Right forelimb (tissue), 1 donor: ENCODE results near the gene ARHGEF39.
"Not testable (repeated sequence)": the region's sequence is repeated elsewhere in the genome, so short reads cannot be mapped to it uniquely, and the experiment has no call there.

ENCODE experiments used
- DNase-seq: peaks from one replicate; pipeline ENCODE4 v3.0.0-alpha.2; 2018

ARHGEF39 gene

GRCh38 chr9:35649431-35650340 is 15.3 kb downstream of the ARHGEF39 start:
- no peak for DNase-seq

DNA sequence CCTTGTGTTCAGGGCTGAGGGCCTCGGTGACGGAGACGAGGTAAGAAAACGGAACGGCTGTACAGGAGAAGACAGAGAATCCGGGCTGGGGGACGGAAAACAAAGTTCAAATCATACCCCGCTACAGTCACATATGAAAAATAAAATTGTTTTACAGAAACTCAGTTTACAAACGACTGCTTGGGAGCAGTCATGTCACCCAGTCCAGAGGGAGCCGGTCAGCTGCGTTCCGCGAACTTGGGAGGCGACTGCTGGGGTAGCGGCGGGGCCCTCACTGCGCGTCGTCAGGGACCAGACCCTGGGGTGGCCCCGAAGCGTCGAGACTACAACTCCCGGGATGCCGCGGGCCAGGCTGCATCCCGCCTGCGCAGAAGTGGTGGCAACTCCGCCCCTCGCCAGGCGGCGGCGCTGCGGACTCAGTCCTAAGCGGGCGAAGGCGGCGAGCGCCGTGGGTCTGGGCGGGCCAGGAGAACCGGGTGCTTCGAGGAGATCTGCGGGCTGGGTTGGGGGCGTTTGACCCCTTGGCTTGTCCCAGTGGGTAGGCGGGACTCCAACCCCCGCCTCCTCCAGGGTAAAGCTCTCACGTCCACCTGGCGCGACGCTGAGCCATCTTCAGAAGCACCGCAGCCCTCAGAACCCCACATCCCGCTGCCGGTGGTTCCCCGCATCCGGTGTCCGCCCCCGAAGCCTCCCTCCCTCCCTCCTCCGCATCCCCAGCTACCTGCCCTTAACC is 18.3 kb downstream of the ARHGEF39 start:
- DNase-seq = peak; percentile 96

- DNase-seq = no peak
Measured at GRCh38 chr9:35646153-35646532, 18.9 kb downstream of the ARHGEF39 start.

DNA sequence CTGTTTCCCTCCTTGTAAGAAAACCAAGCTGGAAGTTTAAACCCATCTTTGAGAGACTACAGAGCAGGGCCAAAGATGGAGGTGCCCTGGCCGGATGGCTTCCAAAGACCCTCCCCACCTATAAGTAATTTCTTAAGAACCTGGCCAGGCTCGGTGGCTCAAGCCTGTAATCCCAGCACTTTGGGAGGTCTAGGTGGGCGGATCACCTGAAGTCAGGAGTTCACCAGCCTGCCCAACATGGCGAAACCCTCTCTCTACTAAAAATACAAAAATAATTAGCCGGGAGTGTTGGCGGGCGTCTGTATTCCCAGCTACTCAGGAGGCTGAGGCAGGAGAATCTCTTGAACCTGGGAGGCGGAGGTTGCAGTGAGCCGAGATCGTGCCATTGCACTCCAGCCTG is 19.3 kb downstream of the ARHGEF39 start:
- DNase-seq = peak; percentile 36

DNA sequence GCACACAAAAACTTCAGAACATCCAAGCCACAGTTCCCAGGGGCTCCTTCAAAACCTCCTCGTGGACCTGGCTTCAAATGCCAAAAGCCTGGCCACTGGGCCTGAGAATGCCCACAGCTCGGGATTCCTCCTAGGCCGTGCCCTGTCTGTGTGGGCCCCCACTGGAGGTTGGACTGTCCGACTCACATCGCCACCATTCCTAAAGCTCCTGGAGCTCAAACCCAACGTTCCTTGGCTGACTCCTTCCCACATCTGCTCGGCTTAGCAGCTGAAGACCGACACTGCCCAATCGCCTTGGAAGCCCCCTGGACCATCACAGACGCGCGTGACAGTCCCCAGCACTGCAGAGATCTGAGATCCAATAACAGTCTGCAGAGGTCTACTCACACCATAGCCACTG is 21.9 kb downstream of the ARHGEF39 start:
- DNase-seq = no peak

DNA sequence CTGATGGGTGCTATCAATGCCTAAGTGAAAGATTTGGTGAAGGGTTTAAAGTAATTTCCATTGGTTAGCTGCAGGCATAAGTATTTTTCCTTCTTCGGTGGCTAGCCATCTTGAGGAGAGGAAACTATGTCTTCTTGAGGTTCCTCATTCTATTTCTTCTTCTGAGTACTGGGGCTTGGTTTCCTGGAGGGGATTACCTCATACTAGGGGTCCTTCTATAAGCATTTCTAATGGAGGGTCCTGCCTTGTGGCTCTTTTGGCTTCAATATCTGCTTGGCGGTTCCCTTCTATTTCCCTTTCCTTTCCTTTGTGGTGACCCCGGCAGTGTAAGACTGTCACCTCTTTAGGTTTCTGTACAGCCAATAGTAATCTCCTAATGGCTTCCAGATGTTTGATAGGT is 23.5 kb downstream of the ARHGEF39 start:
- not testable (repeated sequence) for DNase-seq

DNA sequence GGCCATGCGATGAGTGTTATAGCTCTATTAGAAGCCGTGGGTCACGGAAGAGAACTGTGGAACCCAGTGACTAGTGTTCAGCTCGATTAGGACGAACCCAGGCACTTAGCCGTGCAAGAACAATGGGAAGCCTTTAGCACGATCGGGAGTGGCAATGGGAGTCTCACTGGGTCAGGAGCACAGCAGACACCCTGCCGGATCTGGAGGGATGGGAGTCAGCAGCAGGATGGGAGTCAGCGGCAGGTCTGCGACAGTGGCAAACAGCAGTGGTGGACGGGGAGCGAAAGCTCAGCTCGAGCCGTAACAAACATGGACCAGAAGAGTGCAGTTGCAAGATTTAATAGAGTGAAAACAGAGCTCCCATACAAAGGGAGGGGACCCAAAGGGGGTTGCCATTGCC is 24.6 kb downstream of the ARHGEF39 start:
- not testable (repeated sequence) for DNase-seq

- no peak for DNase-seq
Measured at GRCh38 chr9:35639631-35640030, 25.4 kb downstream of the ARHGEF39 start.

GRCh38 chr9:35639225-35639624 is 25.8 kb downstream of the ARHGEF39 start:
- not testable (repeated sequence) for DNase-seq

DNA sequence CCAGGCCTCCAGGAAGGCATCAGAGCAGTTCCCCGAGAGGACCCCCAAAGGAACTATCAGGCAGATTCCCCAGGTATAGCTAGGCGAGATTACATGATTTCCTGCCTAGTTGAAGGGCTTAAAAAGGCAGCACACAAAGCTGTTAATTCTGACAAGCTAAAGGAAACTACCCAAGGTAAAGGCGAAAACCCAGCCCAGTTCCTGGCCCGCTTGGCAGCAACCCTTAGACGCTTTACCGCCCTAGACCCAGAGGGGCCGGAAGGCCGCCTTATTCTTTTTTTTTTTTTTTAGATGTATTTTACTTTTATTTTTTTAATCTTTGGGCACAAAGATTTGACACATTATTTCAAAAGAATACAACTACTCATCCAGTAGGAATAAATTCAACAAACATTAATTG is 26.2 kb downstream of the ARHGEF39 start:
- not testable (repeated sequence) for DNase-seq

- DNase-seq = not testable (repeated sequence)
Measured at GRCh38 chr9:35637427-35637955, 27.5 kb downstream of the ARHGEF39 start.

DNA sequence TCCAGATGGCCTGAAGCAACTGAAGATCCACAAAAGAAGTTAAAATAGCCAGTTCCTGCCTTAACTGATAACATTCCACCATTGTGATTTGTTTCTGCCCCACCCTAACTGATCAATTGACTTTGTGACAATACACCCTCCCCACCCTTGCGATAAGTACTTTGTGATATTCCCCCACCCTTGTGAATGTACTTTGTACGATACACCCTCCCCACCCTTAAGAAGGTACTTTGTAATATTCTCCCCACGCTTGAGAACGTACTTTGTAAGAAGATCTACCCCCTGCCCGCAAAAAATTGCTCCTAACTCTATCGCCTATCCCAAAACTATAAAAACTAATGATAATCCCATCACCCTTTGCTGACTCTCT is 28.1 kb downstream of the ARHGEF39 start:
- not testable (repeated sequence) for DNase-seq

- no peak for DNase-seq
Measured at GRCh38 chr9:35636135-35636876, 28.7 kb downstream of the ARHGEF39 start.

GRCh38 chr9:35635730-35636129 is 29.3 kb downstream of the ARHGEF39 start:
- no peak for DNase-seq

DNA sequence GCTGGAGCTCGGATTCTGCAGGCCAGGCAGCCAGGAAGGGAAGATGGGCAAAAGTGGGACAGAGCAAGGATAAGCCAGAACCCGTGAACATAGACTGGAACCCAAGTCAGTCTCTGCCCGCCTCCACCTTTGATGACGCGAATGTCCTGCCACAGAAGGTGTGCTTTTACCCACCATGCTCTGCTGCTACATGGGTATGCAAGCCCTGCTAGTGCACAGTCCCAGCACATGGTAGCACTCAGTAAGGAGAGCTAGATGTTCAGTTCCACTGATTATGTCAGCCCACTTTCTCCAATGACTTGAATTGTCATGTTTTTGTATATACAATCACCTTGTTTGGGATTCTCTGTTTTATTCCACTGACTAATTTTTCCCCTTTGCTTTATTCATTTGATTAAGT is 35.4 kb downstream of the ARHGEF39 start:
- no peak for DNase-seq

DNA sequence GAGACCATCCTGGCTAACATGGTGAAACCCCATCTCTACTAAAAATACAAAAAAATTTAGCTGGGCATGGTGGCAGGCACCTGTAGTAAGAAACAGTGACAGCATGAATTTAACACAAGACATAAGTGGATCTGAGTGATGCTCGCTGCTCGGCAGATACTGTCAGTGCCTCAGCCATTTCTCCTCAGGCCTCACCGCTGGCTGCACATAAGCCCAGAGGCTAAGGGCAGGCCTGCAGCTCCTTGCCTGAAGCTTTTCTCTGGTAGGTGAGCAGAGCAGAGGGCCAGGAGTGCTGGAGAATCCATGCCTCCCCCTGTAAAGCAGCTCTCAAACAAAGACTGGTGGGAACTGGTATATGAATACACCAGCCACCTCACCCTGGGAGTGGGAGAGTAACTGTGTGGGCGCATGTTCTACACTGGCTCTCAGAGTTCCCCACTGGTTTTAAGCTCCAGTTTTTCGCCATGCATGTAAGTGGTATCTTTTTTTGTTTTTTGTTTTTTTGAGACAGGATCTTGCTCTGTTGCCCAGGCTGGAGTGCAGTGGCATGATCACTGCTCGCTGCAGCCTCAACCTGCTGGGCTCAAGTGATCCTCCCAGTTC is 36.5 kb downstream of the ARHGEF39 start:
- no peak for DNase-seq

DNA sequence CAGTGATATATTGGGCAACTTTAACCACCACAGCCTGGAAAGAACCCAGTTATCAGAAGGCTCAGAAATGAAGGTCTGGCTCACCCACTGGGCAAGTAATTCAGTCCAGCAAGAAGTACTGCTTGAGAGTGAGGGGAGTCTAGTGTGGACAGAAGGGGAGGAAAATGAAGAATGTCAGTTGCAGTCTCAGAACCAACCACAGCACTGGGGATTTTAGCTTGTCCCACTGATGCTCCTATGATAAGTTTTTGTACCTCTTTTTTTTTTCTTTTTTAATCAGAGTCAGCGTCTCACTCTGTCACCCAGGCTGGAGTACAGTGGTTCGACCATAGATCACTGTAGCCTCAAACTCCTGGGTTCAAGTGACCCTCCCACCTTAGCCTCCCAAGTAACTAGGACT is 37.4 kb downstream of the ARHGEF39 start:
- DNase-seq = no peak

DNA sequence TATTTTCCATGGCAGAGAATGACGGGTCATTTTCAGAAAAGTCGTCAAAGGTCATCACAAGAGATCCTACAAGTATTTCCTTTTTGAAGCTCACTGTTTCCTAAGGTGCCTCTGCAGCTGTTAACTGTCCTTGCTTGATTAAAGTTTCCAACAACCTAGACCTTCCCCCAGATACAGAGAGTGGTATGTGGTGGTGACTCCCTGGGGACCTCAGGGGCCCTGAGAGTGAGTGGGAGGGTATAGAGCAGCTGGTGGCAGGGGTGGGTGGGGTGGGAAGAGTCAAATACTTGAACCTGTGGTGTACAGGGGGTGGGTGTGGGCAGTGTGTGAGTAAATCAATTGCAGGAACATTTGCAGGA is 45.2 kb downstream of the ARHGEF39 start:
- no peak for DNase-seq

- no peak for DNase-seq
Measured at GRCh38 chr9:35618854-35619799, 45.9 kb downstream of the ARHGEF39 start.

DNA sequence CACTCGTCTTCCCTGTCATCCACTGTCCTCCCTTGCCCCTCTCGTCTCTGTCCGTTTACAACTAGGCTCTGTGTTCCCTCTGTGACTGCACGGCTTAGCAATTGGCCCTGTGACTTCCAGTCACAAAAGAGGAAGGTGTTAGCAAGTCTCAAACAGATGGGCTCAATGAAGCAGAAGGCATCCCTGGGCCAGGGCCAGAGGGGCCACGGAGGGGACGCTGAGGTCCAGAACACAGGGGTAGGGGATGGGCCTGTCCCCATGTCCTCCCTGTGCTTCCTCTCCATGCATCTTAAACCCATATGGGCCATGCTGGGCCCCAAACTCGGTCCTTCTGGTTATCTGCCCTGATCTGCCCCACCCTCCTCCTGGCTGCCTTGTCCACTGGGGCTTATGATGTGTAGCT is 46.7 kb downstream of the ARHGEF39 start, which contains the start of gene CD72:
Gene CD72, minus strand, starts transcription at position 89 of the 403 bp plus-strand sequence. CDS start 110 bp downstream, outside the sequence.
- DNase-seq = no peak

DNA sequence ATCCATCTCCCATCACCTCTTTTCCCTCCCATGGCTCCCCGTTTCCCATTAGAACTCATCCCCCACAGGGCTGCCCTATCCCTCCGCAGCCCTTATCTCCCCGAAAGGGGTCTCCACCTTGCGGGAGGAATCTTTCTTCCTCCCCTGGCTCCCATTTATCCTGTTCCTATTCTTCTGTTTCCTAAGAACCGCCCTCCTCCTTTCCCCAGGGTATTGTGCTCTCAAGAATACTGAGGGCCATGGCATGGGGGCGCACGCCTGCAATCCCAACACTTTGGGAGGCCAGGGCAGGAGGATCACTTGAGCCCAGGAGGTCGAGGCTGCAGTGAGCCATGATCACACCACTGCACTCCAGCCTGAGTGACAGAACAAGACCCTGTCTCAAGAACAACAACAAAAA is 47.4 kb downstream of the ARHGEF39 start:
- no peak for DNase-seq
